Keratinocyte (primary cell): ENCODE measurements around the gene USP8. TPM values are rescaled to one million over a fixed set of nuclear protein-coding genes. Genes with fewer than 3 reads are reported as not detected.

Experiments used
- DNase-seq: peaks from one replicate; pipeline ENCODE4 v3.0.0-alpha.2; 2011; ENCODE audit warnings: low read depth, missing footprints, low spot score
- FAIRE-seq: peaks from 2 replicates; lab custom pipeline; 2011; peaks lifted over from hg19 to GRCh38; lab: Jason Lieb, UNC
- H2AFZ ChIP-seq: 2 replicates; pipeline ENCODE4 v1.6.0; 2012; ENCODE audit warnings: low read length, control low read depth, inconsistent platforms; ENCODE audit not compliant: control insufficient read depth
- H3K27ac ChIP-seq: 2 replicates; pipeline ENCODE4 v1.5.1; 2011; ENCODE audit warnings: low read length; ENCODE audit not compliant: control insufficient read depth, insufficient read depth
- H3K27me3 ChIP-seq: 3 replicates; pipeline ENCODE4 v1.6.0; 2011; ENCODE audit warnings: low read length; ENCODE audit not compliant: control insufficient read depth, insufficient read depth; ENCODE audit errors: extremely low read depth
- H3K36me3 ChIP-seq, 2 experiments: 2 replicates in 1 of 2; 3 replicates in 1 of 2; pipeline ENCODE4 v1.5.1; 2011; ENCODE audit warnings: low read length in 2 of 2, mild to moderate bottlenecking in 1 of 2; ENCODE audit not compliant: control insufficient read depth in 2 of 2, insufficient read depth in 2 of 2; ENCODE audit errors: extremely low read depth in 1 of 2
- H3K4me1 ChIP-seq: 3 replicates; pipeline ENCODE4 v1.5.1; 2011; ENCODE audit warnings: low read length; ENCODE audit not compliant: control insufficient read depth, insufficient read depth; ENCODE audit errors: extremely low read depth
- H3K4me2 ChIP-seq: 3 replicates; pipeline ENCODE4 v1.6.0; 2011; ENCODE audit warnings: low read depth, low read length; ENCODE audit not compliant: control insufficient read depth, insufficient read depth; ENCODE audit errors: extremely low read depth
- H3K4me3 ChIP-seq, 3 experiments: fragments of 200-600 bp in 1 of 3; sonication (generic) in 1 of 3; 2 replicates in 2 of 3; 3 replicates in 1 of 3; pipeline ENCODE4 v1.5.1; 2011 to 2016; ENCODE audit warnings: low read length in 3 of 3, mild to moderate bottlenecking in 3 of 3, control low read depth in 2 of 3, inconsistent platforms in 1 of 3, low read depth in 1 of 3, mixed read lengths in 1 of 3, mixed run types in 1 of 3, moderate library complexity in 1 of 3; ENCODE audit not compliant: control insufficient read depth in 2 of 3, insufficient read depth in 2 of 3; ENCODE audit errors: extremely low read depth in 1 of 3
- H3K79me2 ChIP-seq: 2 replicates; pipeline ENCODE4 v1.6.0; 2012; ENCODE audit warnings: low read length; ENCODE audit not compliant: control insufficient read depth, insufficient read depth
- H3K9ac ChIP-seq: 3 replicates; pipeline ENCODE4 v1.6.0; 2011; ENCODE audit warnings: low read length; ENCODE audit not compliant: control insufficient read depth, insufficient read depth; ENCODE audit errors: extremely low read depth
- H3K9me1 ChIP-seq: 3 replicates; pipeline ENCODE4 v1.6.0; 2011; ENCODE audit warnings: low read length; ENCODE audit not compliant: control insufficient read depth, insufficient read depth; ENCODE audit errors: extremely low read depth
- H3K9me3 ChIP-seq: 2 replicates; pipeline ENCODE4 v1.5.1; 2012; ENCODE audit warnings: low read depth, low read length; ENCODE audit not compliant: control insufficient read depth
- H4K20me1 ChIP-seq: 3 replicates; pipeline ENCODE4 v1.6.0; 2011; ENCODE audit warnings: low read length; ENCODE audit not compliant: control insufficient read depth, insufficient read depth; ENCODE audit errors: extremely low read depth
- CTCF ChIP-seq, 3 experiments: IDR thresholded peaks in 1 of 3; conservative IDR thresholded peaks in 1 of 3; optimal IDR thresholded peaks in 1 of 3; 2 replicates in 2 of 3; 3 replicates in 1 of 3; pipeline versions ENCODE3 to v1.5.1; 2011; ENCODE audit warnings: low read length in 3 of 3, mild to moderate bottlenecking in 3 of 3, moderate library complexity in 2 of 3, control low read depth in 1 of 3, inconsistent platforms in 1 of 3; ENCODE audit not compliant: insufficient read depth in 2 of 3; ENCODE audit errors: extremely low read depth in 1 of 3
- EZH2 ChIP-seq: IDR thresholded peaks from one replicate; pipeline ENCODE4 v1.6.1; 2012; ENCODE audit warnings: inconsistent platforms, mild to moderate bottlenecking, low read length, moderate library complexity
- dilution Hi-C: fragments of 300-500 bp; cut with MboI; formaldehyde crosslinking; loops from one replicate; pipeline ENCODE4 v1.7.0; 2020; ENCODE audit warnings: low sequenced_read_pairs; ENCODE audit not compliant: extremely low pct_ligation_motif_present
- polyA plus RNA-seq, 5 experiments: library from polyadenylated mRNA; depleted of rRNA in 3 of 5; stranded (reverse) in 3 of 5; stranded (forward) in 1 of 5; unstranded in 1 of 5; fragments of >200 nt; gene quantifications; 1 replicate in 1 of 5; 2 replicates in 3 of 5; 3 replicates in 1 of 5; pipeline versions ENCODE4 v1.2.1 to v1.2.3, GENCODE V29; 2011 to 2012; ENCODE audit warnings: missing spikeins in 2 of 5, low read depth in 1 of 5, low replicate concordance in 1 of 5

The USP8 gene
- polyA plus RNA-seq, 1 donor (not counting 4 experiments of a cell fraction or from before 2014, with no cell fraction given) = 47.4 TPM

- dilution Hi-C loops = no loop called here
- Histone ChIP-seq H3K4me2 (no peak overlapping the region), H3K27ac (no peak overlapping the region), H3K4me3 (no peak overlapping the region), H3K9ac (no peak overlapping the region), H3K9me1 (no peaks in the 10 kb centered on the region), H4K20me1 (no peaks in the 10 kb centered on the region), H3K4me1 (no peaks in the 10 kb centered on the region), H3K36me3 (no peaks in the 10 kb centered on the region), H2AFZ (no peak overlapping the region), H3K27me3 (no peaks in the 10 kb centered on the region), H3K79me2 (no peaks in the 10 kb centered on the region), H3K9me3 (no peaks in the 10 kb centered on the region)
- no peak for DNase-seq
- FAIRE-seq = no peak
- TF ChIP-seq CTCF (optimal IDR thresholded peaks at IDR 0.05 in 1 of 3, IDR thresholded peaks at IDR 0.05 in 1 of 3, conservative IDR thresholded peaks at IDR 0.05 in 1 of 3; ENCODE audit: extremely low read depth in 1 of 3, insufficient read depth in 2 of 3, low read length in 3 of 3) = no peak
- no peak for TF ChIP-seq EZH2
Observed at GRCh38 chr15:50542887-50543210, 118.6 kb downstream of the USP8 start.

- Histone ChIP-seq H3K9me3 (no peaks in the 10 kb centered on the region), H3K27ac (no peak overlapping the region), H3K4me3 (no peak overlapping the region), H3K9me1 (no peaks in the 10 kb centered on the region), H3K4me2 (no peak overlapping the region), H3K36me3 (no peaks in the 10 kb centered on the region), H4K20me1 (no peaks in the 10 kb centered on the region), H3K4me1 (no peaks in the 10 kb centered on the region), H3K79me2 (no peaks in the 10 kb centered on the region), H3K27me3 (no peaks in the 10 kb centered on the region), H2AFZ (no peak overlapping the region), H3K9ac (no peak overlapping the region)
- DNase-seq = no peak
- TF ChIP-seq EZH2 (no peak), CTCF (optimal IDR thresholded peaks at IDR 0.05 in 1 of 3, IDR thresholded peaks at IDR 0.05 in 1 of 3, conservative IDR thresholded peaks at IDR 0.05 in 1 of 3; ENCODE audit: extremely low read depth in 1 of 3, insufficient read depth in 2 of 3, low read length in 3 of 3) (no peak)
- FAIRE-seq = no peak
- dilution Hi-C loops = no loop called here
Observed at GRCh38 chr15:50543556-50543955, 119.4 kb downstream of the USP8 start.
